ENCODE data around the gene RPTN. TPM values are rescaled to one million over a fixed set of nuclear protein-coding genes. Genes with fewer than 3 reads are reported as not detected.
A peak's percentile ranks its signal among the peaks of the same experiment; 100 is the strongest.

RPTN gene
- total RNA-seq, 1 donor from 2014 or later: not detected

DNA sequence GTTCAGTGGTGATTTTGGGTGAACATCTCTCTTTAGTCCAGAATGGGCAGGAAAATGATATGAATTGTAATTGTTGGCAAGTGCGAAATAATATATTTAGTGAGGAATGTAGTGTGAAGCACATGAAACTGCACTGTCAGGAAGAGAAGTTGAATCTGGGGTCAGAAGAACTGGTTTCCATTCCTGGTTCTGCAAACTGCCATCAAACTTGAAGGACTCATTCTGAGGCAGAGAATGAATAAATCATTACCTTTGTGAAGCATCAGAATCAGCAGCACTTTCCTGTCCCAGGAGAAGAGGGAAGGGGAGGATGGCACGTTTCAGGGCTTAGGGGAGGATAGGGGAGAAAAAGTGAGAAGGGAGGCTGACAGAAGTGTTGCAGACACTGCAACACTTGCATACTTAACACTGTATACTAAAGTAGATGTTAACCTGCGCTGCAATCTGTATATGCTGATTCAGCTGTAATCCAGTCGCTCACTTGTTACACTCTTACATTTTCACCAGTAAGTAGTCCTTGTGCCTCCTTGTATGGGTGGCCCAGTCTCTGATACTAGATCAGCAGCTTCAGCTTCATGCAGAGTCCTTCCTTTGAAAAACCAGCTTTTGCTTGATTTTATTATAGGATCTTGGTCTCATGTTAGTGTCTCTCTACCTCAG is 10.5 kb upstream of the RPTN start:
- intact Hi-C loops (cut with DNase I): no loop called here
- Histone ChIP-seq H3K27me3 (ENCODE audit: low read depth) (no peaks in the 10 kb centered on the region), H3K4me3 (no peak overlapping the region), H3K4me1 (peaks cover 30% of the 10 kb centered on the region), H3K27ac (no peak overlapping the region), H3K36me3 (no peaks in the 10 kb centered on the region), H3K9me3 (no peaks in the 10 kb centered on the region)
- DNase-seq: no peak
- TF ChIP-seq, protein P1, sequence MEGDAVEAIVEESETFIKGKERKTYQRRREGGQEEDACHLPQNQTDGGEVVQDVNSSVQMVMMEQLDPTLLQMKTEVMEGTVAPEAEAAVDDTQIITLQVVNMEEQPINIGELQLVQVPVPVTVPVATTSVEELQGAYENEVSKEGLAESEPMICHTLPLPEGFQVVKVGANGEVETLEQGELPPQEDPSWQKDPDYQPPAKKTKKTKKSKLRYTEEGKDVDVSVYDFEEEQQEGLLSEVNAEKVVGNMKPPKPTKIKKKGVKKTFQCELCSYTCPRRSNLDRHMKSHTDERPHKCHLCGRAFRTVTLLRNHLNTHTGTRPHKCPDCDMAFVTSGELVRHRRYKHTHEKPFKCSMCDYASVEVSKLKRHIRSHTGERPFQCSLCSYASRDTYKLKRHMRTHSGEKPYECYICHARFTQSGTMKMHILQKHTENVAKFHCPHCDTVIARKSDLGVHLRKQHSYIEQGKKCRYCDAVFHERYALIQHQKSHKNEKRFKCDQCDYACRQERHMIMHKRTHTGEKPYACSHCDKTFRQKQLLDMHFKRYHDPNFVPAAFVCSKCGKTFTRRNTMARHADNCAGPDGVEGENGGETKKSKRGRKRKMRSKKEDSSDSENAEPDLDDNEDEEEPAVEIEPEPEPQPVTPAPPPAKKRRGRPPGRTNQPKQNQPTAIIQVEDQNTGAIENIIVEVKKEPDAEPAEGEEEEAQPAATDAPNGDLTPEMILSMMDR (IDR thresholded peaks at IDR 0.05): no peak
- no peak for ATAC-seq

DNA sequence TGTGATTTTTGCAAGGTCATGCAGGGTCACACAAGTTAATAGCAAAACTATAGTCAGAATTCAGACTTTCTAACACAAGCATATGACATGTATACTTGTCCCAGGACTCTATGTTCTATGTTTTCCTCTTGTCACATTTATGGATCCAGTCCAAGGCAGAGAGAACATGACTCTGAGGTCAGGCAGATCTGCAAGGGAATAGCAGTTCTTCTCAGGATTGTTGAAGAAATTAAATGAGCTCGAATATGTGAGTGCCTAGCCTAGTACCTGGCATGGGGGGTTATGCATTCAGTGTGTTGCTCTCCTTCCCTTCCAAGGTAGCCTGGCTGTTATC is 9.5 kb upstream of the RPTN start:
- Histone ChIP-seq H3K36me3 (no peaks in the 10 kb centered on the region), H3K4me1 (peaks cover 30% of the 10 kb centered on the region), H3K27me3 (ENCODE audit: low read depth) (no peaks in the 10 kb centered on the region), H3K9me3 (no peaks in the 10 kb centered on the region), H3K27ac (no peak overlapping the region), H3K4me3 (no peak overlapping the region)
- ATAC-seq (peak in 1 of 2 donors; percentile 37), DNase-seq (no peak)
- TF ChIP-seq, protein P1 (IDR thresholded peaks at IDR 0.05): no peak
- intact Hi-C loops (cut with DNase I): no loop called here

DNA sequence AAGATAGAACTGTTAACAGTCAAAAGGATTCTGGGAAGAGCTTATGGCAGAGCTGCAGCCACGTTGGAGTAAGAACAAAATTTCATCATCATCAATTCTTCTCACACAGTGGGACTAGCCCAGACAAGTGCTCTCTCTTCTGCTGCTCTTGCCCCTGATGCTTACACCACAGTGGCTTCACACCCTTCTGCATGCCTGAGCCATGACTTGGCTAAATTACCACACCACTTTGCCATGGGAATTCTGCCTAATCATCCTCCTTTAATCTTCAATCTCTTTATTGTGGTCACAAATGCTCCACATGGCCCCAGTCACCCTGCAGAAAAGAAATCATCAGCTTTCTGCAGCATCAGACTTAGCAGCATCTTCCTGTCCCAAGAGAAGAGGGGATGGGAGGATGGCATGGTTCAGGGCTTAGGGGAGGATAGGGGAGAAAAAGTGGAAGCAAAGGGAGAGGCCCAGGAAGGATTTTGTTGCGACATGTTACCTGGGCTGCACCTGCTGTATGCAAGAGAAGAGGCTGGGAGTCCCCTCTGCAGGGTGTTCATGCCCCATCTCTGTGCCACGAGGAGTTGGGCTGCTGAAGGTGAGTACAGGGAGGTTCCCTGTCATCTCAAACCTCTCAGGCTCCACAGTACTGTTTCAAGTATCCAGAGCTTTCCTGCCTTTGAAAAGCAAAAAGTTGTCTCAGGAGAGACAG is 9.0 kb upstream of the RPTN start:
- H3K4me1 ChIP-seq: peaks cover 30% of the 10 kb centered on the region
- no peaks in the 10 kb centered on the region for H3K36me3 ChIP-seq
- no peak for DNase-seq
- H3K27me3 ChIP-seq (ENCODE audit: low read depth): no peaks in the 10 kb centered on the region
- peak; percentile 45 to 77 for ATAC-seq
- no peaks in the 10 kb centered on the region for H3K9me3 ChIP-seq
- no peak overlapping the region for H3K4me3 ChIP-seq
- no peak overlapping the region for H3K27ac ChIP-seq
- intact Hi-C loops (cut with DNase I): no loop called here
- TF ChIP-seq, protein P1 (IDR thresholded peaks at IDR 0.05): no peak

DNA sequence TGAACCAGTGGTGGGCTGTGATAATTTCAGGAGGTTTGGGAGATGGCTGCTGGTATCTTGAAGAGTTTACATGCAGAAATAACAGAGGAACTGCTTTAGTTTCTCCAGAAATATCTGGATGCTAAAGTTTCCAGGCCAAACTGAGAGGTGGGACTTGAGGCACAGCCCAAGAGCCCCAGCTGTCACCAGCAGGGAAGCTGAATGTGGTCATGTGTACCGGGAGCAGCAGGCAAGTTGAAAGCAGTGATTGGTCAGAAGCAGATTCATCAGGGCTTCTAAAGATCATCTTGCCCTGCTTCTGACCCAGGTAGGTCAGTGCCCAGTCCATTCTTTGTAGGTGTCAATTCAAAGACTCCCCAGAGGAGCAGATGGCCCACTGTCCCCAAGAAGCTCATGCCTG is 7.9 kb upstream of the RPTN start:
- no peaks in the 10 kb centered on the region for H3K36me3 ChIP-seq
- H3K4me1 ChIP-seq: peaks cover 30% of the 10 kb centered on the region
- DNase-seq: no peak
- ATAC-seq: no peak
- H3K9me3 ChIP-seq: no peaks in the 10 kb centered on the region
- H3K27me3 ChIP-seq (ENCODE audit: low read depth): no peaks in the 10 kb centered on the region
- intact Hi-C loops (cut with DNase I): no loop called here
- TF ChIP-seq, protein P1 (IDR thresholded peaks at IDR 0.05): no peak
- no peak overlapping the region for H3K4me3 ChIP-seq
- no peak overlapping the region for H3K27ac ChIP-seq

DNA sequence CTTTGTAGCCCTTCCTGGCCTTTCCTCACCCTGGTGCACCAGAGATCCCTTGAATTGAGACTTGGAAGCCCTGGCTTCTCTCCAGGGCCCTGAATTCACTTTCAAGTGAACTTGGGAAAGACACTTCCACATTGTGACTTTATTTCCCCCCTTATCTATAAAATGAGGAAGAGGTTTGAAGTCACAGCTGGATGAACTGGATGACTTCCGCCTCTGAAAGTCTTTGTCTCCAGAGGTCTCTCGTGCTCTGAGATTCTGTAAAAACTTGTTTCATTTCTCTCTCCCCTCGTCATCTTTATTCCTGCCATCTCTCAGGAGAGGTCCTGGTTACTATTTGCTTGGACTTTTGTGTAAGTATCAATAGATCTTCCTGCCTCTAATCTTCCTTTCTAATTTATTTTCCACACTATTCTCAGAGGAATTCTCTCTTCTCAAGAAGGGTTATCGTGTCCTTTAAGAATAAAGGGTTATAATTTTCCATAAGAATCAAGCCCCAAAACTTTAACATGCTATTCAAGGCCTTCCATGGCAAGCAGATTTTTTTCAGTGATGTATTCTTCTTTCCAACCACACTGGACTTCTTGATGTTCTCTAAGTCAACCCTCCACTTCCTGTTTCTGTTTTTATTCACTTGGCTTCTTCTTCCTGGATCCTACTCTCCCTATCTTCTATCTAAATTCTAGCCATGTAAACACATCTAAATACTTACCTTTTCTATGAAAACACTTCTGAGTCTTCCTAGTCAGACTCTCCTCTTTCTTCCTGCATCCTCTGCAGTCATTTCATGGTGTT is 6.5 kb upstream of the RPTN start:
- H3K4me1 ChIP-seq: peaks cover 23% of the 10 kb centered on the region
- H3K9me3 ChIP-seq: no peaks in the 10 kb centered on the region
- TF ChIP-seq, protein P1 (IDR thresholded peaks at IDR 0.05): no peak
- no peak overlapping the region for H3K27ac ChIP-seq
- no peaks in the 10 kb centered on the region for H3K36me3 ChIP-seq
- H3K4me3 ChIP-seq: no peak overlapping the region
- DNase-seq (no peak), ATAC-seq (no peak)
- intact Hi-C loops (cut with DNase I): no loop called here
- no peaks in the 10 kb centered on the region for H3K27me3 ChIP-seq (ENCODE audit: low read depth)
